Kidney epithelial cell (primary cell): ENCODE results near the gene C11orf86. TPM values are rescaled to one million over a fixed set of nuclear protein-coding genes. Genes with fewer than 3 reads are reported as not detected.

Source experiments
- DNase-seq: peaks from one replicate; pipeline ENCODE4 v3.0.0-alpha.2; 2010; ENCODE audit warnings: low read depth
- H3K27me3 ChIP-seq: 2 replicates; pipeline ENCODE4 v1.6.0; 2011; ENCODE audit warnings: low read length; ENCODE audit not compliant: control insufficient read depth, insufficient read depth
- H3K36me3 ChIP-seq: 2 replicates; pipeline ENCODE4 v1.5.1; 2011; ENCODE audit warnings: low read length; ENCODE audit not compliant: control insufficient read depth, insufficient read depth
- H3K4me3 ChIP-seq: 2 replicates; pipeline ENCODE4 v1.5.1; 2011; ENCODE audit warnings: low read depth, mild to moderate bottlenecking, control low read depth, low read length
- CTCF ChIP-seq: IDR thresholded peaks from 2 replicates; pipeline ENCODE4 v1.5.1; 2011; ENCODE audit warnings: mild to moderate bottlenecking, moderate library complexity, low read length, control low read depth, inconsistent platforms; ENCODE audit not compliant: insufficient read depth, poor library complexity, severe bottlenecking
- total RNA-seq: library from RNA; depleted of rRNA; stranded (reverse); fragments of >200 nt; gene quantifications from 2 replicates; pipeline ENCODE4 v1.2.3, GENCODE V29; 2015

C11orf86 gene, protein sequence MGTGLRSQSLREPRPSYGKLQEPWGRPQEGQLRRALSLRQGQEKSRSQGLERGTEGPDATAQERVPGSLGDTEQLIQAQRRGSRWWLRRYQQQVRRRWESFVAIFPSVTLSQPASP
- total RNA-seq, result not detected in 2 replicates

- Histone ChIP-seq H3K4me3 (no peak within 1 kb of the TSS), H3K27me3 (no peaks in the 10 kb centered on the region), H3K36me3 (no peaks in the 10 kb centered on the region)
- no peak for TF ChIP-seq CTCF
- no peak for DNase-seq
These were observed at the start of gene C11orf86 for GRCh38 chr11:66974724-66975404. Gene C11orf86, plus strand, starts transcription at chr11:66975304. Its CDS starts 59 bp downstream, at chr11:66975363.

- Histone ChIP-seq H3K4me3 (no peak overlapping the region), H3K36me3 (no peaks in the 10 kb centered on the region), H3K27me3 (no peaks in the 10 kb centered on the region)
- DNase-seq, result no peak
- no peak for TF ChIP-seq CTCF
These were observed 45.4 kb upstream of the C11orf86 start for GRCh38 chr11:66929753-66930152.

GRCh38 chr11:66932543-66932942 is 42.6 kb upstream of the C11orf86 start:
- H3K4me3 ChIP-seq, result no peak overlapping the region
- DNase-seq, result no peak
- no peak for TF ChIP-seq CTCF
- H3K36me3 ChIP-seq, result no peaks in the 10 kb centered on the region
- H3K27me3 ChIP-seq, result no peaks in the 10 kb centered on the region

- TF ChIP-seq CTCF, result no peak
- DNase-seq, result no peak
- Histone ChIP-seq H3K36me3 (no peaks in the 10 kb centered on the region), H3K4me3 (no peak overlapping the region), H3K27me3 (no peaks in the 10 kb centered on the region)
These were observed 41.6 kb upstream of the C11orf86 start for GRCh38 chr11:66933531-66933930.

GRCh38 chr11:66934950-66935779 is 39.9 kb upstream of the C11orf86 start:
- Histone ChIP-seq H3K36me3 (no peaks in the 10 kb centered on the region), H3K4me3 (no peak overlapping the region), H3K27me3 (no peaks in the 10 kb centered on the region)
- no peak for DNase-seq
- TF ChIP-seq CTCF, result no peak
